A673 (cell line): ENCODE data around the gene ZC3H11A. TPM values are rescaled to one million over a fixed set of nuclear protein-coding genes. Genes with fewer than 3 reads are reported as not detected.

ENCODE experiments used
- BruUV-seq: library from RNA; stranded (reverse); fragments of 400-500 nt; replicated peaks from 2 replicates; lab custom pipeline; 2021; lab: Mats Ljungman, UMichigan
- CTCF ChIA-PET: fragments of 300-600 bp; sonication (Branson Sonifier 250); formaldehyde crosslinking; loops from one replicate; lab custom pipeline; 2022; ENCODE audit warnings: antibody characterized with exemption; lab: Charles Lee
- POLR2A ChIA-PET: fragments of 300-600 bp; sonication (Branson Sonifier 250); formaldehyde crosslinking; loops from one replicate; lab custom pipeline; 2022; ENCODE audit warnings: antibody characterized with exemption; ENCODE audit not compliant: low non-redundant PET; lab: Charles Lee
- DNase-seq: peaks from one replicate; pipeline ENCODE4 v3.0.0-alpha.2; 2015; ENCODE audit warnings: low spot score
- H3K27ac ChIP-seq: fragments of 200-600 bp; sonication (generic); 2 replicates; pipeline ENCODE4 v1.5.1; 2016; ENCODE audit warnings: mixed run types, low read depth, mild to moderate bottlenecking, mixed read lengths, antibody characterized with exemption, low read length; ENCODE audit not compliant: poor library complexity, severe bottlenecking
- H3K27me3 ChIP-seq: fragments of 200-600 bp; sonication (generic); replicated peaks from 2 replicates; pipeline ENCODE4 v1.6.1; 2017; ENCODE audit warnings: mixed run types, low read depth, mild to moderate bottlenecking, mixed read lengths, antibody characterized with exemption, low read length; ENCODE audit not compliant: insufficient read depth, poor library complexity
- H3K36me3 ChIP-seq: fragments of 200-600 bp; sonication (generic); 2 replicates; pipeline ENCODE4 v1.6.1; 2016; ENCODE audit warnings: mixed run types, mild to moderate bottlenecking, mixed read lengths, antibody characterized with exemption, low read length; ENCODE audit not compliant: insufficient read depth, poor library complexity, severe bottlenecking
- H3K4me1 ChIP-seq: fragments of 200-600 bp; sonication (generic); 2 replicates; pipeline ENCODE4 v1.6.1; 2017; ENCODE audit warnings: mixed run types, mild to moderate bottlenecking, mixed read lengths, antibody characterized with exemption, low read length; ENCODE audit not compliant: insufficient read depth, poor library complexity, severe bottlenecking
- H3K4me3 ChIP-seq: fragments of 200-600 bp; sonication (generic); 2 replicates; pipeline ENCODE4 v1.5.1; 2016; ENCODE audit warnings: low read depth, mixed run types, mild to moderate bottlenecking, mixed read lengths, low read length; ENCODE audit not compliant: poor library complexity, severe bottlenecking
- H3K9me3 ChIP-seq: fragments of 200-600 bp; sonication (generic); 2 replicates; pipeline ENCODE4 v1.6.1; 2016; ENCODE audit warnings: mixed run types, low read depth, mild to moderate bottlenecking, mixed read lengths, antibody characterized with exemption, low read length; ENCODE audit not compliant: poor library complexity, severe bottlenecking
- CTCF ChIP-seq: fragments of 300-800, 200-600 bp; sonication (generic); conservative IDR thresholded peaks from 2 replicates; pipeline ENCODE4 v1.5.1; 2017; ENCODE audit warnings: low read depth, mild to moderate bottlenecking, antibody characterized with exemption, low read length, moderate library complexity, mixed read lengths
- EZH2 ChIP-seq: fragments of 200-600 bp; sonication (generic); IDR thresholded peaks from 2 replicates; pipeline ENCODE4 v1.6.1; 2017; ENCODE audit warnings: borderline replicate concordance, low read depth, mild to moderate bottlenecking, mixed read lengths, antibody characterized with exemption, low read length; ENCODE audit not compliant: poor library complexity, severe bottlenecking
- intact Hi-C: fragments of 100-400 bp; cut with micrococcal nuclease; formaldehyde crosslinking; loops from one replicate; pipeline ENCODE4 v1.10.0; 2022; ENCODE audit not compliant: unreplicated experiment
- total RNA-seq: library from RNA; stranded (reverse); gene quantifications from 2 replicates; pipeline ENCODE4 v1.2.3, GENCODE V29; 2021

The ZC3H11A gene
- total RNA-seq, 1 experiment from 2014 or later: 95.3 TPM

- H3K27me3 ChIP-seq: no peaks in the 10 kb centered on the region
- DNase-seq: no peak
- no peaks in the 10 kb centered on the region for H3K9me3 ChIP-seq
- TF ChIP-seq EZH2: no peak
- TF ChIP-seq CTCF: no peak
- H3K36me3 ChIP-seq: peaks cover 68% of the 10 kb centered on the region
- H3K4me3 ChIP-seq: no peak overlapping the region
- intact Hi-C loops: no loop called here
- ChIA-PET POLR2A (no interaction called here), CTCF (no interaction called here)
- H3K4me1 ChIP-seq: peaks cover 8% of the 10 kb centered on the region
- BruUV-seq: no TSS peak
- no peak overlapping the region for H3K27ac ChIP-seq
Measured at GRCh38 chr1:203843435-203843834, 48.0 kb downstream of the ZC3H11A start.

Other genes with a start within 250 kb of the ZC3H11A start
- gene ATP2B4, start 168.8 kb upstream of the ZC3H11A start, total RNA-seq: 16.1 and 19.5 TPM in 2 replicates
- gene LAX1, start 30.4 kb upstream of the ZC3H11A start, total RNA-seq: 0.26 and 0.43 TPM in 2 replicates
- gene ZBED6, start within 50 bp of the ZC3H11A start, total RNA-seq: 28.5 and 29.6 TPM in 2 replicates
- gene SNRPE, start 66.0 kb downstream of the ZC3H11A start, total RNA-seq: 315 and 358 TPM in 2 replicates